Activated CD8-positive, alpha-beta memory T cell treated with anti-CD3 and anti-CD28 coated beads, Interleukin-2, amount 50 U/mL, for 24 hours (primary cell): ENCODE measurements around the gene L3MBTL2.
"Not testable (repeated sequence)": the region's sequence is repeated elsewhere in the genome, so short reads cannot be mapped to it uniquely, and the experiment has no call there.

Experiments used
- DNase-seq: peaks from one replicate; pipeline ENCODE4 v3.0.0-alpha.2; 2020; ENCODE audit errors: extremely low read depth

Gene L3MBTL2

DNA sequence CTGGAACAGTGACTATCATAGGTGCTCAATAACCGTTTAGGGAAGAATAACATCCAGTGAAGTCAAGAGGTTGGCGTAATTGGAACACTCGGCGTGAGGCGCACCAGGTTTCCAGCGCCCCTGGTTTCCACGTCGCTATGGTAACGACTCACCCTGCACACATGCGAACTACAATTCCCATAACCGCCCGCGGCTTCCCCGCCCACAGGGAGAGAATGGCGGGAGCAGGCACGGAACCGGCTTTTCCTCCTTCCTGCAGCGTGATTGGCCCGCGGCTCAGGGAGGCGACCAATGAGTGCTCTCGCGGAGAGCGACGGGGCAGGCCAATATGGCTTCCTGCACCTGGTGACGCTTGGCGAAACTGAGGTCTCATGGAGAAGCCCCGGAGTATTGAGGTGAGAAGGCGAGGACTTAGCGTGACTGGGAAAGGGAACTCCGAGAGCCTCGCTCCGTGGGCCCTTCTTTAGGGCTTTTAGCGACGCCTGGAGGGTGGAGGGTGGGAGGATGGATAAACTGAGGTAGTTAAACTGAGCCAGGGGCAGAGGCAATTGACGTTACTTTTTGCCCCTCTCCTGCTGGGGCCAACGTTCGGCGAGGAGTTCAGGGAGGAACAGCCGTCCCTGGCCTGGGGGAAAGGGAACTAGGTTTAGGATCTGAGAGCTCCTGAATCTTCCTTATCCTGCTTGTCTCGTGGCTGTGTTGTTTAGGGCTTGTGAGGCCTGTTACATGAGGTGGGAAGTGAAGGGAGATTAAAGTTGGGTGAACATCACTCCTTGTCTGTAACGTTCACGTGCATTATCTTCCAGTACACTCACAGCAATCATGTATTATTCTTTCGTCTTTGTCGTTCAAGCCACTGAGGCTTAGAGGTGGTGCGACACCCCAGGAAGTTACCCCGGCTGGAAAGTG, at the start of gene L3MBTL2:
Gene L3MBTL2 (plus strand): TSS at position 321 of the 909 bp plus-strand sequence. CDS start 51 bp downstream, at position 372.
- DNase-seq = peak; percentile 97

- DNase-seq = no peak
Measured at GRCh38 chr22:41157083-41157482, 48.0 kb upstream of the L3MBTL2 start.

- no peak for DNase-seq
Measured at GRCh38 chr22:41169157-41169556, 36.0 kb upstream of the L3MBTL2 start.

- DNase-seq = no peak
Measured at GRCh38 chr22:41171996-41172395, 33.1 kb upstream of the L3MBTL2 start.

DNA sequence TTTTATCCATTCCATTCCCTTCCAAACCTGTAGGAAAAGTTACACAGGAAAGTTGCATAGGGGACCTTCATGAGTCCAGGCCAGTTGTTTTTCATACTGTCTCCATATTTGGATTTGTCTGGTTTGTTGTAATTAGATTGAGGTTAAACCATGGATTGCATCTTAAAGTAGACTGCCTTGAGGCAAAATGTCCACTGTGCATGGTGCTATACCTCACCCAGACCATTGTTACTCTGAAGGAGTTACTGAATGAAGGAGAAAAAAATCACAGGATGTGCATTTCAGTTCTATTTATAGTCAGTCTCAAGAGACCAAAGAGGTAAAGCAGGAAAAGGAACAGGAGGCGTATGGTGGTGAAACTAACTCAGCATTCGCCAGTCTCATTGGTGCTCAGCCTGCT, 29.6 kb upstream of the L3MBTL2 start:
- no peak for DNase-seq

DNA sequence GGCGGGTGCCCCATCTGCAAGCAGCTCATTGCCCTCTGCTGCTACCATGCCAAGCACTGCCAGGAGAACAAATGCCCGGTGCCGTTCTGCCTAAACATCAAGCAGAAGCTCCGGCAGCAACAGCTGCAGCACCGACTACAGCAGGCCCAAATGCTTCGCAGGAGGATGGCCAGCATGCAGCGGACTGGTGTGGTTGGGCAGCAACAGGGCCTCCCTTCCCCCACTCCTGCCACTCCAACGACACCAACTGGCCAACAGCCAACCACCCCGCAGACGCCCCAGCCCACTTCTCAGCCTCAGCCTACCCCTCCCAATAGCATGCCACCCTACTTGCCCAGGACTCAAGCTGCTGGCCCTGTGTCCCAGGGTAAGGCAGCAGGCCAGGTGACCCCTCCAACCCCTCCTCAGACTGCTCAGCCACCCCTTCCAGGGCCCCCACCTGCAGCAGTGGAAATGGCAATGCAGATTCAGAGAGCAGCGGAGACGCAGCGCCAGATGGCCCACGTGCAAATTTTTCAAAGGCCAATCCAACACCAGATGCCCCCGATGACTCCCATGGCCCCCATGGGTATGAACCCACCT, 28.0 kb upstream of the L3MBTL2 start:
- no peak for DNase-seq

GRCh38 chr22:41177622-41178424, 27.3 kb upstream of the L3MBTL2 start:
- no peak for DNase-seq

GRCh38 chr22:41178425-41178975, 26.6 kb upstream of the L3MBTL2 start:
- no peak for DNase-seq

DNA sequence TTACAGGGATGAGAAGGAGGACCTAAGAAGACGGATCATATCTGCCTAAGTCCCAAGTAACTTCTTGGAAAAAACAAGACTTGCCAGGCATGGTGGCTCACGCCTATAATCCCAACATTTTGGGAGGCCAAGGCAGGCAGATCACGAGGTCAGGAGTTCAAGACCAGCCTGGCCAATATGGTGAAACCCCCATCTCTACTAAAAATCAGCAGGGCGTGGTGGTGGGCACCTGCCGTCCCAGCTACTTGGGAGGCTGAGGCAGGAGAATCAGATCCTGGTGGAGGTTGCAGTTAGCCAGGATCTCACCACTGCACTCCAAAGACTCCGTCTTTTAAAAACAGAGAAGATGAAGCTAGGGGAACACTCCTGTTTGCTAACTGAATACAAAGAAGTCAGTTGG, 24.8 kb upstream of the L3MBTL2 start:
- DNase-seq = not testable (repeated sequence)

DNA sequence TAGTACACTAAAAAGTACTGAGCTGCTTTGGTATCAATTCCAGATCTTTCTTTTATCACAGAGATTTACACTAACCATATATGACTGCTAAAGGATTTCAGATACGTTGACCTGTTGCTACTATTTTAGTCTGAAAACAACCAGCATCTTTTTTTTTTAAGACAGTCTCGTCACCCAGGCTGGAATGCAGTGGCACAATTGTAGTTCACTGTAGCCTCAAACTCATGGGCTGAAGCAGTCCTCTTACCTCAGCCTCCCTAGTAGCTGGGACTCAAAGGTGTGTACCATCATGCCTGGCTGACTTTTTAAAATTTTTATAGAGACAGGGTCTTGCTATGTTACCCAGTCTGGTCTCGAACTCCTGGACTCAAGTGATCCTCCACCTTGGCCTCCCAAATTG, 24.2 kb upstream of the L3MBTL2 start:
- no peak for DNase-seq

GRCh38 chr22:41181349-41182241, 23.5 kb upstream of the L3MBTL2 start:
- DNase-seq = no peak

- DNase-seq = no peak
Measured at GRCh38 chr22:41184679-41185078, 20.4 kb upstream of the L3MBTL2 start.

GRCh38 chr22:41191467-41191866, 13.6 kb upstream of the L3MBTL2 start:
- no peak for DNase-seq

GRCh38 chr22:41193829-41194228, 11.3 kb upstream of the L3MBTL2 start:
- DNase-seq = no peak

- peak; percentile 49 for DNase-seq
Measured at GRCh38 chr22:41197038-41197972, 7.8 kb upstream of the L3MBTL2 start.

- DNase-seq = no peak
Measured at GRCh38 chr22:41198027-41198580, 7.0 kb upstream of the L3MBTL2 start.

DNA sequence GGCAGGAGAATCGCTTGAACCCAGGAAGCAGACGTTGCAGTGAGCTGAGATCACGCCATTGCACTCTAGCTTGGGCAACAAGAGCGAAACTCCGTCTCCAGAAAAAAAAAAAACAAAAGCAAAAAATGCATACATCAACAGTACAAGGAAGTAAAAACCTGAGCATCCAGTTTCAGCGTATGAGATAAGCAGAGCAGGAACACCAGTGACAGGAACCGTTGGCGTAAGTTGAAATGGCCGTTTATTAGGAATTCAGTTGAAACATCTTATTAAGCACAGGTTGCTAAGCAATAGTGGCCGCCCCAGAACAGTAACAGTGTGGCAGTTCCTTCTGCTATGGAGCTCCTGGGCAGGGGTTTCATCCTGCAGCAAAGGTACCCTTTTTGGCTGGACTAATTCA, 4.0 kb upstream of the L3MBTL2 start:
- no peak for DNase-seq

DNA sequence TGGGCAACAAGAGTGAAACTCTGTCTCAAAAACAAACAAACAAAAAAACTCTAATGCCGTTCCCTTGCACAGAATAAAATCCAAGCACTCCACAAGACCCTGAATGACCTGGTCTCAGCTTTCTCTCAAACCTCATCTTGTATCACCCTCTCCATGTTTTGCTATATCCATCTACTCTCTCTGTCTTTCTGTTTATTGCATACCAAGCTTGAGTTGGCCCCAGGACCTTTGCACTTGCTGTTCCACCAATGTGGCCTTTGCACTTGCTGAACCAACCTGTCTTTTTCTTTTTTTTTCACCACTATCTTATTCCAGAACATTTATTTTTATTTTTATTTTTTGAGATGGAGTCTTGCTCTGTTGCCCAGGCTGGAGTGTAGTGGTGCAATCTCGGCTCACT, 2.0 kb upstream of the L3MBTL2 start:
- no peak for DNase-seq

DNA sequence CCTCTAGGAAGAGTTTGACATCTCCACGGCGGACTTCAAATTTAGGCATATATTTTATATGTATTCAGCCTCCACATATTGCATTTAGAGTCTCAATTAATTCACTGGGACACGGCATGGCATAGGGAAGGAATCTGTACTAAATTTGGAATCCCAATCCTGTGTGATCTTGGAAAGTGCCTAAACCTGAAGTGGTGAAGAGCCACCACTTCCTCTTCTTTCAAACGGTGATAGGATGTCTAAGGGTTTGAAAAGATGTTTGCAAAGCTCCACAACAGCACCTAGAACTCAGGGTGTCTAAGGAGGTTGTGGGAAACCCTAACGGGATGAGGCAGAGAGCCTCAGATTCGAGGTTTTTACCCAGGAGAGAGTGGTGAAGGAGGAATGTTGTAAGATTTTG, 1.0 kb upstream of the L3MBTL2 start:
- no peak for DNase-seq

GRCh38 chr22:41206719-41207118, 1.6 kb downstream of the L3MBTL2 start:
- DNase-seq = no peak
